H9 (cell line): ENCODE results near the gene PXT1. TPM values are rescaled to one million over a fixed set of nuclear protein-coding genes. Genes with fewer than 3 reads are reported as not detected.

Experiments used
- DNase-seq: peaks from one replicate; pipeline ENCODE4 v3.0.0-alpha.2; 2017
- H2AFZ ChIP-seq: one replicate; pipeline ENCODE4 v1.6.1; 2013; ENCODE audit warnings: mild to moderate bottlenecking, low read length, control low read depth, moderate library complexity
- H2AK5ac ChIP-seq: 2 replicates; pipeline ENCODE4 v1.6.1; 2013; ENCODE audit warnings: low read length, control low read depth, mixed read lengths; ENCODE audit not compliant: insufficient read length
- H2BK120ac ChIP-seq: one replicate; pipeline ENCODE4 v1.6.1; 2013; ENCODE audit warnings: low read depth, mild to moderate bottlenecking, low read length, control low read depth, inconsistent platforms; ENCODE audit not compliant: poor library complexity, severe bottlenecking
- H2BK12ac ChIP-seq: 2 replicates; pipeline ENCODE4 v1.6.1; 2013; ENCODE audit warnings: low read length, control low read depth, mixed read lengths, low read depth; ENCODE audit not compliant: insufficient read length
- H2BK15ac ChIP-seq: 2 replicates; pipeline ENCODE4 v1.6.1; 2013; ENCODE audit warnings: low read depth, low read length, control low read depth
- H2BK20ac ChIP-seq: one replicate; pipeline ENCODE4 v1.6.1; 2013; ENCODE audit warnings: low read depth, mild to moderate bottlenecking, low read length, control low read depth, inconsistent platforms; ENCODE audit not compliant: poor library complexity, severe bottlenecking
- H2BK5ac ChIP-seq: 2 replicates; pipeline ENCODE4 v1.6.1; 2013; ENCODE audit warnings: low read length, control low read depth, mixed read lengths; ENCODE audit not compliant: insufficient read length
- H3K14ac ChIP-seq: 2 replicates; pipeline ENCODE4 v1.6.1; 2013; ENCODE audit warnings: low read length, control low read depth; ENCODE audit not compliant: insufficient read depth
- H3K18ac ChIP-seq: 2 replicates; pipeline ENCODE4 v1.6.1; 2013; ENCODE audit warnings: low read depth, mild to moderate bottlenecking, mixed read lengths, low read length, control low read depth; ENCODE audit not compliant: insufficient read length
- H3K23ac ChIP-seq: 2 replicates; pipeline ENCODE4 v1.6.1; 2013; ENCODE audit warnings: low read length, control low read depth, mixed read lengths, low read depth; ENCODE audit not compliant: insufficient read length
- H3K23me2 ChIP-seq: 2 replicates; pipeline ENCODE4 v1.6.1; 2013; ENCODE audit warnings: low read depth, mild to moderate bottlenecking, mixed read lengths, low read length, control low read depth; ENCODE audit not compliant: insufficient read length, poor library complexity, severe bottlenecking
- H3K27ac ChIP-seq: 2 replicates; pipeline ENCODE4 v1.5.1; 2013; ENCODE audit warnings: low read length, control low read depth, mixed read lengths, low read depth; ENCODE audit not compliant: insufficient read length
- H3K27me3 ChIP-seq: 2 replicates; pipeline ENCODE4 v1.6.1; 2013; ENCODE audit warnings: low read length, control low read depth, inconsistent platforms; ENCODE audit not compliant: insufficient read depth
- H3K4ac ChIP-seq: 2 replicates; pipeline ENCODE4 v1.6.1; 2013; ENCODE audit warnings: low read depth, mild to moderate bottlenecking, control low read depth, inconsistent platforms, low read length, moderate library complexity
- H3K4me1 ChIP-seq: 2 replicates; pipeline ENCODE4 v1.6.1; 2013; ENCODE audit warnings: low read length, control low read depth, inconsistent platforms; ENCODE audit not compliant: insufficient read depth
- H3K4me2 ChIP-seq: 2 replicates; pipeline ENCODE4 v1.6.1; 2013; ENCODE audit warnings: low read length, control low read depth, mixed read lengths; ENCODE audit not compliant: insufficient read length, insufficient read depth
- H3K56ac ChIP-seq: 2 replicates; pipeline ENCODE4 v1.6.1; 2013; ENCODE audit warnings: low read depth, mild to moderate bottlenecking, mixed read lengths, low read length, control low read depth; ENCODE audit not compliant: insufficient read length
- H3K79me1 ChIP-seq: 2 replicates; pipeline ENCODE4 v1.6.1; 2013; ENCODE audit warnings: low read depth, mild to moderate bottlenecking, moderate library complexity, low read length, control low read depth, inconsistent platforms; ENCODE audit not compliant: insufficient read depth, poor library complexity, severe bottlenecking
- H3K79me2 ChIP-seq: 2 replicates; pipeline ENCODE4 v1.6.1; 2013; ENCODE audit warnings: low read length, control low read depth, inconsistent platforms; ENCODE audit not compliant: insufficient read depth
- H3K9ac ChIP-seq: 2 replicates; pipeline ENCODE4 v1.6.1; 2013; ENCODE audit warnings: low read length, control low read depth, mixed read lengths; ENCODE audit not compliant: insufficient read length; ENCODE audit errors: extremely low read depth
- H3K9me3 ChIP-seq: one replicate; pipeline ENCODE4 v1.6.1; 2013; ENCODE audit warnings: low read depth, low read length, inconsistent platforms; ENCODE audit not compliant: control insufficient read depth
- H3T11ph ChIP-seq: one replicate; pipeline ENCODE4 v1.6.1; 2013; ENCODE audit warnings: mild to moderate bottlenecking, low read length, control low read depth, inconsistent platforms
- H4K20me1 ChIP-seq: one replicate; pipeline ENCODE4 v1.6.1; 2013; ENCODE audit not compliant: control insufficient read depth, insufficient read length, insufficient read depth
- H4K5ac ChIP-seq: 2 replicates; pipeline ENCODE4 v1.6.1; 2013; ENCODE audit warnings: low read depth, mild to moderate bottlenecking, mixed read lengths, low read length, control low read depth; ENCODE audit not compliant: insufficient read length
- H4K8ac ChIP-seq: replicated peaks from 2 replicates; pipeline ENCODE4 v1.6.1; 2013; ENCODE audit warnings: low read length, control low read depth, mixed read lengths, low read depth; ENCODE audit not compliant: insufficient read length
- H4K91ac ChIP-seq: 2 replicates; pipeline ENCODE4 v1.6.1; 2013; ENCODE audit warnings: low read depth, mild to moderate bottlenecking, moderate library complexity, mixed read lengths, low read length, control low read depth; ENCODE audit not compliant: insufficient read length
- H3K27ac Mint-ChIP-seq, 3 experiments: 2 replicates in 2 of 3; 3 replicates in 1 of 3; pipeline ENCODE4 v1.8.0; 2020 to 2021; ENCODE audit warnings: mixed read lengths in 3 of 3, mild to moderate bottlenecking in 1 of 3, moderate library complexity in 1 of 3
- H3K27me3 Mint-ChIP-seq: 2 replicates; pipeline ENCODE4 v1.8.0; 2021; ENCODE audit warnings: low read depth, mild to moderate bottlenecking, moderate library complexity, mixed read lengths
- H3K36me3 Mint-ChIP-seq, 3 experiments: 2 replicates in 2 of 3; 3 replicates in 1 of 3; pipeline ENCODE4 v1.8.0; 2020 to 2021; ENCODE audit warnings: low read depth in 3 of 3, mixed read lengths in 3 of 3; ENCODE audit not compliant: insufficient read depth in 1 of 3
- H3K4me1 Mint-ChIP-seq, 2 experiments: 2 replicates each; pipeline ENCODE4 v1.8.0; 2020; ENCODE audit warnings: mixed read lengths in 2 of 2
- H3K4me3 Mint-ChIP-seq, 2 experiments: 2 replicates in 1 of 2; 3 replicates in 1 of 2; pipeline ENCODE4 v1.8.0; 2020 to 2021; ENCODE audit warnings: mild to moderate bottlenecking in 2 of 2, mixed read lengths in 2 of 2, moderate library complexity in 1 of 2
- H3K9me3 Mint-ChIP-seq, 2 experiments: 2 replicates in 1 of 2; 3 replicates in 1 of 2; pipeline ENCODE4 v1.8.0; 2020; ENCODE audit warnings: mild to moderate bottlenecking in 2 of 2, mixed read lengths in 2 of 2, moderate library complexity in 1 of 2
- CTCF ChIP-seq: fragments of 200-600 bp; sonication (generic); conservative IDR thresholded peaks from 3 replicates; pipeline ENCODE4 v1.8.0; 2021; ENCODE audit warnings: antibody characterized with exemption, mild to moderate bottlenecking
- WGBS: extraction: QIAGEN DNeasy Blood & Tissue Kit; methylation state at CpG from one replicate; pipeline ENCODE4 v1.1.7; 2013; ENCODE audit warnings: missing lambda C conversion rate, low lambda C conversion rate, mixed read lengths; ENCODE audit not compliant: insufficient read length; ENCODE audit errors: extremely low coverage; 5-methylcytosine and 5-hydroxymethylcytosine counted together
- total RNA-seq: library from RNA; stranded (reverse); gene quantifications from 2 replicates; pipeline ENCODE4 v1.2.1, GENCODE V29; 2021

The PXT1 gene
- total RNA-seq, 1 experiment from 2014 or later: not detected

GRCh38 chr6:36479256-36479655, 36.6 kb upstream of the PXT1 start:
- H3K79me2 ChIP-seq: no peaks in the 10 kb centered on the region
- H3K27me3 ChIP-seq: no peaks in the 10 kb centered on the region
- no peak for DNase-seq
- H3K36me3 Mint-ChIP-seq: peaks cover 3 to 36% (median 21%) of the 10 kb centered on the region in 3 experiments; a peak in 5 of 7 replicates
- H3K23me2 ChIP-seq: no peaks in the 10 kb centered on the region
- H3K56ac ChIP-seq: no peak overlapping the region
- H3K4me3 Mint-ChIP-seq: no peak overlapping the region
- H3K27me3 Mint-ChIP-seq: no peaks in the 10 kb centered on the region
- H4K20me1 ChIP-seq: no peaks in the 10 kb centered on the region
- H3K14ac ChIP-seq: no peak overlapping the region
- no peak for TF ChIP-seq CTCF
- no peak overlapping the region; a peak in 1 of 7 replicates for H3K27ac Mint-ChIP-seq
- no peaks in the 10 kb centered on the region for H3K4me1 ChIP-seq
- H3K9me3 ChIP-seq: no peaks in the 10 kb centered on the region
- H3K4ac ChIP-seq: no peak overlapping the region
- no peak overlapping the region for H2BK12ac ChIP-seq
- no peak overlapping the region for H3K9ac ChIP-seq
- no peak overlapping the region for H2BK120ac ChIP-seq
- no peaks in the 10 kb centered on the region for H3K4me1 Mint-ChIP-seq
- no peak overlapping the region for H2AFZ ChIP-seq
- H4K5ac ChIP-seq: no peak overlapping the region
- H2BK20ac ChIP-seq: no peak overlapping the region
- H2BK5ac ChIP-seq: no peak overlapping the region
- H4K91ac ChIP-seq: no peak overlapping the region
- no CpG with 5 or more reads among the region's 1 CpG for WGBS
- H3K79me1 ChIP-seq: no peaks in the 10 kb centered on the region
- H2AK5ac ChIP-seq: no peak overlapping the region
- no peak overlapping the region for H3K4me2 ChIP-seq
- no peaks in the 10 kb centered on the region for H3K9me3 Mint-ChIP-seq
- no peak overlapping the region for H3K23ac ChIP-seq
- no peak overlapping the region for H3K27ac ChIP-seq
- no peak overlapping the region for H3T11ph ChIP-seq
- H2BK15ac ChIP-seq: no peak overlapping the region
- H4K8ac ChIP-seq: no peak overlapping the region
- H3K18ac ChIP-seq: no peak overlapping the region
